HepG2 (cell line): Measurements from ENCODE around the gene ISG20L2. TPM values are rescaled to one million over a fixed set of nuclear protein-coding genes. Genes with fewer than 3 reads are reported as not detected.
A peak's percentile ranks its signal among the peaks of the same experiment; 100 is the strongest.

ENCODE experiments used
- CBX5 ChIP-seq: sonication (generic); formaldehyde crosslinking; IDR thresholded peaks from 2 replicates; pipeline ENCODE4 v1.4.0; 2020; ENCODE audit warnings: missing genetic modification reagents, borderline replicate concordance
- CREM ChIP-seq, 2 experiments: sonication (generic) in 1 of 2; formaldehyde crosslinking in 1 of 2; IDR thresholded peaks; 2 replicates each; pipeline versions ENCODE4 v1.4.0 to v1.6.1; 2016 to 2020; ENCODE audit warnings: antibody characterized with exemption in 1 of 2, mild to moderate bottlenecking in 1 of 2, missing genetic modification reagents in 1 of 2
- GTF3A ChIP-seq: sonication (generic); formaldehyde crosslinking; conservative IDR thresholded peaks from 2 replicates; pipeline ENCODE4 v1.4.0; 2020; ENCODE audit warnings: mild to moderate bottlenecking, missing genetic modification reagents
- KMT2B ChIP-seq: IDR thresholded peaks from 2 replicates; pipeline ENCODE4 v1.6.1; 2016; ENCODE audit warnings: missing genetic modification reagents, missing compliant biosample characterization
- MAFK ChIP-seq, 2 experiments: IDR thresholded peaks in 1 of 2; conservative IDR thresholded peaks in 1 of 2; 2 replicates each; pipeline ENCODE4 v1.6.1; 2011; ENCODE audit warnings: improper control_type of control experiment in 2 of 2, low read length in 2 of 2
- MIXL1 ChIP-seq: IDR thresholded peaks from 2 replicates; pipeline ENCODE4 v1.6.1; 2016
- PCBP1 ChIP-seq: fragments of 200-400 bp; formaldehyde crosslinking; IDR thresholded peaks from 2 replicates; pipeline ENCODE4 v1.6.1; 2017; ENCODE audit warnings: mild to moderate bottlenecking, low read depth, low read length, borderline replicate concordance
- PRDM10 ChIP-seq: sonication (generic); formaldehyde crosslinking; IDR thresholded peaks from 2 replicates; pipeline ENCODE4 v1.4.0; 2020; ENCODE audit warnings: low read depth, missing genetic modification reagents
- SOX6 ChIP-seq, 2 experiments: fragments of 450-650 bp in 1 of 2; sonication (generic) in 1 of 2; formaldehyde crosslinking in 1 of 2; IDR thresholded peaks; 2 replicates each; pipeline versions ENCODE4 v1.4.0 to v1.6.1; 2017 to 2020; ENCODE audit warnings: antibody characterized with exemption in 1 of 2, mild to moderate bottlenecking in 1 of 2, missing genetic modification reagents in 1 of 2
- TAF15 ChIP-seq: fragments of 200-400 bp; formaldehyde crosslinking; IDR thresholded peaks from one replicate; pipeline ENCODE4 v1.6.1; 2018; ENCODE audit warnings: mild to moderate bottlenecking, low read depth, low read length; ENCODE audit not compliant: poor library complexity, severe bottlenecking
- ZNF629 ChIP-seq: sonication (generic); formaldehyde crosslinking; conservative IDR thresholded peaks from 2 replicates; pipeline ENCODE4 v1.5.0; 2020; ENCODE audit warnings: missing genetic modification reagents
- ZNF773 ChIP-seq: sonication (generic); formaldehyde crosslinking; IDR thresholded peaks from 2 replicates; pipeline ENCODE4 v1.4.0; 2020; ENCODE audit warnings: missing genetic modification reagents, borderline replicate concordance
- ZNF800 ChIP-seq: sonication (generic); formaldehyde crosslinking; IDR thresholded peaks from 2 replicates; pipeline ENCODE4 v1.4.0; 2020; ENCODE audit warnings: missing genetic modification reagents
- ZNF841 ChIP-seq: sonication (generic); formaldehyde crosslinking; IDR thresholded peaks from 2 replicates; pipeline ENCODE4 v1.8.1; 2023; ENCODE audit warnings: missing genetic modification reagents, borderline replicate concordance
- polyA plus RNA-seq, 8 experiments: library from polyadenylated mRNA; depleted of rRNA in 3 of 8; stranded (reverse) in 7 of 8; unstranded in 1 of 8; fragments of >200 nt; fragmentation: Illumina TruSeq in 4 of 8; extraction: Trizol in 4 of 8; gene quantifications; 2 replicates each; pipeline versions ENCODE4 v1.2.1 to v1.2.3, GENCODE V29; 2011 to 2016; ENCODE audit warnings: low read depth in 4 of 8, missing spikeins in 1 of 8, mixed read lengths in 1 of 8; ENCODE audit not compliant: insufficient read depth in 1 of 8
- total RNA-seq, 5 experiments: library from RNA; depleted of rRNA; stranded (reverse); fragments of >200 nt; fragmentation: Illumina TruSeq; extraction: Trizol; gene quantifications; 2 replicates each; pipeline ENCODE4 v1.2.3, GENCODE V29; 2016; ENCODE audit warnings: low read depth in 1 of 5
- TF ChIP-seq, protein P1 (sequence below): IDR thresholded peaks from 2 replicates; pipeline ENCODE4 v1.6.1; 2016; ENCODE audit warnings: control low read depth
- TF ChIP-seq, protein P2 (sequence below): sonication (generic); formaldehyde crosslinking; IDR thresholded peaks from 2 replicates; pipeline ENCODE4 v1.4.0; 2020; ENCODE audit warnings: mild to moderate bottlenecking, missing genetic modification reagents
- TF ChIP-seq, protein P3 (sequence below): sonication (generic); formaldehyde crosslinking; IDR thresholded peaks from 2 replicates; pipeline ENCODE4 v1.4.0; 2020; ENCODE audit warnings: mild to moderate bottlenecking, missing genetic modification reagents

The ISG20L2 gene
- total and polyA plus RNA-seq, 2 of the 13 experiments (the other 11 are each of a cell fraction or from before 2014, with no cell fraction given), result 19.8 to 21.3 TPM

DNA sequence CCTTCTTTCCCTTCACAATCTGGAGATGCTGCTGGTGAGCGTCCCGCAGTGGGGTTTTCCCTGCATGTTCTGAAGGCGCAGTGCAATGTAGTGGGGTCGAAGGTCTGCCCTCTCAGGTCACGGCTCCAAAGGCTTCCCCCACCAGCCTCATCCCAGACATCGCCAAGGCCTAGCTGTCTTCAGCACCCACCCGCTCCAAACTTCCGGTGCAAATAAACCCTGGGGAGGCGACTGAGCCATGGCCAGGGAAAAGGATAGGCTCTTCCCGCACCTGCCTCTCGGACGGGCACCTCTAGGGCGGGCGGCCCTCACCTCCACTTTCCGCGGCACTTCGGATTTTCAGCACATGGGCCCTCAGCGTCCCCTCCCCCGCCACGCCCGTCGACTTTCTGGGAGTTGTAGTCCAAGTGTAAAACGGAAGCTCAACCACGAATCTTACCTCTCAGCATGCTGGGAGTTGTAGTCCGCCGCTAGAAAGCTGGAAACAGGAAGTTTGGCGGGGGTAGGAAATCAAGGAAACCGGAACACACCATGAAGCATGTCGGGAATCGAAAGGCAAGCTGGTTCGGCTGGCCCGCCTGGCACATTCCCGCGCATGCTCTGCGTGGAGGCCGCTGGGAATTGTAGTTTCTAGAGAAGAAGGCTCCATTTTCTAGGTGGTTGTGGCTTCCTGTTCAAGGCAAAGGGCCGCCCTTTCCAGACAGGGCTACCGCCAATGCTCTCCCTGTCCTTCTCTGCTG lies 12.3 kb upstream of the ISG20L2 start, which contains the start of gene MRPL24 (continued):
- TF ChIP-seq, protein P1, sequence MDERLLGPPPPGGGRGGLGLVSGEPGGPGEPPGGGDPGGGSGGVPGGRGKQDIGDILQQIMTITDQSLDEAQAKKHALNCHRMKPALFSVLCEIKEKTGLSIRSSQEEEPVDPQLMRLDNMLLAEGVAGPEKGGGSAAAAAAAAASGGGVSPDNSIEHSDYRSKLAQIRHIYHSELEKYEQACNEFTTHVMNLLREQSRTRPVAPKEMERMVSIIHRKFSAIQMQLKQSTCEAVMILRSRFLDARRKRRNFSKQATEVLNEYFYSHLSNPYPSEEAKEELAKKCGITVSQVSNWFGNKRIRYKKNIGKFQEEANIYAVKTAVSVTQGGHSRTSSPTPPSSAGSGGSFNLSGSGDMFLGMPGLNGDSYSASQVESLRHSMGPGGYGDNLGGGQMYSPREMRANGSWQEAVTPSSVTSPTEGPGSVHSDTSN (CRISPR knock-in tag), result no peak
- peak; percentile 86; the same call in 1 of the 2 replicates for TF ChIP-seq GTF3A
- TF ChIP-seq KMT2B (CRISPR knock-in tag), result peak; percentile 81
- TF ChIP-seq ZNF773, result no peak
- no peak for TF ChIP-seq ZNF841 (CRISPR knock-in tag)
- TF ChIP-seq ZNF800, result 0 out of 2 replicates have a peak, but pooled peaks have one; percentile 29
- TF ChIP-seq ZNF629, result peak; percentile 20; the same call in 1 of the 2 replicates
- no peak for TF ChIP-seq MAFK (conservative IDR thresholded peaks at IDR 0.05 in 1 of 2, IDR thresholded peaks at IDR 0.05 in 1 of 2; ENCODE audit: low read length in 2 of 2)
- TF ChIP-seq CBX5 (CRISPR knock-in tag), result peak; percentile 69
- peak; percentile 88; the same call in 1 of the 2 replicates for TF ChIP-seq MIXL1 (CRISPR knock-in tag)
- TF ChIP-seq PCBP1, result peak; percentile 80; the same call in 1 of the 2 replicates
- TF ChIP-seq CREM (IDR thresholded peaks at IDR 0.05), result peak; percentile 100
- TF ChIP-seq CREM (CRISPR knock-in tag; IDR thresholded peaks at IDR 0.05), result no peak
- TF ChIP-seq, protein P2, sequence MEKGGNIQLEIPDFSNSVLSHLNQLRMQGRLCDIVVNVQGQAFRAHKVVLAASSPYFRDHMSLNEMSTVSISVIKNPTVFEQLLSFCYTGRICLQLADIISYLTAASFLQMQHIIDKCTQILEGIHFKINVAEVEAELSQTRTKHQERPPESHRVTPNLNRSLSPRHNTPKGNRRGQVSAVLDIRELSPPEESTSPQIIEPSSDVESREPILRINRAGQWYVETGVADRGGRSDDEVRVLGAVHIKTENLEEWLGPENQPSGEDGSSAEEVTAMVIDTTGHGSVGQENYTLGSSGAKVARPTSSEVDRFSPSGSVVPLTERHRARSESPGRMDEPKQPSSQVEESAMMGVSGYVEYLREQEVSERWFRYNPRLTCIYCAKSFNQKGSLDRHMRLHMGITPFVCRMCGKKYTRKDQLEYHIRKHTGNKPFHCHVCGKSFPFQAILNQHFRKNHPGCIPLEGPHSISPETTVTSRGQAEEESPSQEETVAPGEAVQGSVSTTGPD (CRISPR knock-in tag), result no peak
- peak; percentile 84 for TF ChIP-seq PRDM10 (CRISPR knock-in tag)
- TF ChIP-seq TAF15, result no peak
- TF ChIP-seq SOX6 (IDR thresholded peaks at IDR 0.05), result no peak
- TF ChIP-seq SOX6 (CRISPR knock-in tag; IDR thresholded peaks at IDR 0.05), result peak; percentile 72
- TF ChIP-seq, protein P3, sequence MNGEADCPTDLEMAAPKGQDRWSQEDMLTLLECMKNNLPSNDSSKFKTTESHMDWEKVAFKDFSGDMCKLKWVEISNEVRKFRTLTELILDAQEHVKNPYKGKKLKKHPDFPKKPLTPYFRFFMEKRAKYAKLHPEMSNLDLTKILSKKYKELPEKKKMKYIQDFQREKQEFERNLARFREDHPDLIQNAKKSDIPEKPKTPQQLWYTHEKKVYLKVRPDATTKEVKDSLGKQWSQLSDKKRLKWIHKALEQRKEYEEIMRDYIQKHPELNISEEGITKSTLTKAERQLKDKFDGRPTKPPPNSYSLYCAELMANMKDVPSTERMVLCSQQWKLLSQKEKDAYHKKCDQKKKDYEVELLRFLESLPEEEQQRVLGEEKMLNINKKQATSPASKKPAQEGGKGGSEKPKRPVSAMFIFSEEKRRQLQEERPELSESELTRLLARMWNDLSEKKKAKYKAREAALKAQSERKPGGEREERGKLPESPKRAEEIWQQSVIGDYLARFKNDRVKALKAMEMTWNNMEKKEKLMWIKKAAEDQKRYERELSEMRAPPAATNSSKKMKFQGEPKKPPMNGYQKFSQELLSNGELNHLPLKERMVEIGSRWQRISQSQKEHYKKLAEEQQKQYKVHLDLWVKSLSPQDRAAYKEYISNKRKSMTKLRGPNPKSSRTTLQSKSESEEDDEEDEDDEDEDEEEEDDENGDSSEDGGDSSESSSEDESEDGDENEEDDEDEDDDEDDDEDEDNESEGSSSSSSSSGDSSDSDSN, result peak; percentile 93
